Lung (tissue), 12 donors: ENCODE data around the gene MAGEC2. TPM values are rescaled to one million over a fixed set of nuclear protein-coding genes. Genes with fewer than 3 reads are reported as not detected.

Experiments
- ATAC-seq: fragments of 200-7000 bp; cut with Tn5 transposase; one replicate; pipeline ENCODE4 v1.9.1; 2020; ENCODE audit warnings: moderate number of reproducible peaks; ENCODE audit not compliant: insufficient read depth, low FRiP score
- DNase-seq, 3 donors: peaks; one replicate each; pipeline ENCODE4 v3.0.0-alpha.2; 2013 to 2017
- H3K27ac ChIP-seq, 2 donors: one replicate each; pipeline ENCODE4 v1.5.1; 2013; ENCODE audit warnings: mild to moderate bottlenecking in 2 of 2, moderate library complexity in 2 of 2, control low read depth in 1 of 2, inconsistent platforms in 1 of 2, low read depth in 1 of 2, low read length in 1 of 2
- H3K27me3 ChIP-seq, 3 donors: one replicate each; pipeline ENCODE4 v1.5.1; 2013; ENCODE audit warnings: low read length in 2 of 3; ENCODE audit not compliant: control insufficient read depth in 3 of 3, insufficient read depth in 3 of 3
- H3K36me3 ChIP-seq, 4 donors: one replicate each; pipeline ENCODE4 v1.5.1; 2013; ENCODE audit warnings: low read length in 4 of 4, mild to moderate bottlenecking in 1 of 4, moderate library complexity in 1 of 4; ENCODE audit not compliant: control insufficient read depth in 4 of 4, insufficient read depth in 4 of 4
- H3K4me1 ChIP-seq, 5 donors: one replicate each; pipeline ENCODE4 v1.5.1; 2013; ENCODE audit warnings: low read length in 5 of 5, mild to moderate bottlenecking in 2 of 5, moderate library complexity in 1 of 5; ENCODE audit not compliant: control insufficient read depth in 5 of 5, insufficient read depth in 5 of 5
- H3K4me3 ChIP-seq: one replicate; pipeline ENCODE4 v1.5.1; 2013; ENCODE audit warnings: mild to moderate bottlenecking, control low read depth, moderate library complexity
- H3K9ac ChIP-seq, 2 donors: one replicate each; pipeline ENCODE4 v1.5.1; 2013; ENCODE audit warnings: low read length in 2 of 2, control low read depth in 1 of 2; ENCODE audit not compliant: insufficient read depth in 1 of 2
- H3K9me3 ChIP-seq, 4 donors: one replicate each; pipeline ENCODE4 v1.5.1; 2013; ENCODE audit warnings: low read length in 3 of 4, mild to moderate bottlenecking in 1 of 4, moderate library complexity in 1 of 4; ENCODE audit not compliant: control insufficient read depth in 4 of 4, insufficient read depth in 3 of 4
- WGBS, 2 donors: extraction: QIAGEN DNeasy Blood & Tissue Kit; methylation state at CpG; one replicate each; pipeline ENCODE4 v1.1.7; 2013; 5-methylcytosine and 5-hydroxymethylcytosine counted together
- polyA plus RNA-seq, 2 donors: library from polyadenylated mRNA; stranded (reverse); fragments of 200-250 nt; gene quantifications; one replicate each; pipeline ENCODE4 v1.2.1, GENCODE V29; 2013
- total RNA-seq, 2 donors: library from RNA; depleted of rRNA in 1 of 2; stranded (reverse); fragments of >200 nt in 1 of 2; gene quantifications; one replicate each; pipeline ENCODE4 v1.2.1, GENCODE V29; 2014 to 2021
- TF ChIP-seq, protein P1 (sequence below): IDR thresholded peaks from 2 replicates; pipeline ENCODE4 v1.5.1; 2012; ENCODE audit warnings: mild to moderate bottlenecking; ENCODE audit errors: control extremely low read depth, extremely low read depth
- donor health status: control.
- donor health status: control.
- donor health status: Bipolar disorder and iron deficiency.
- donor health status: healthy.
- donor health status: DM: yes; HTN: yes; CAD: no.

The MAGEC2 gene
- total and polyA plus RNA-seq, 4 donors = not detected

DNA sequence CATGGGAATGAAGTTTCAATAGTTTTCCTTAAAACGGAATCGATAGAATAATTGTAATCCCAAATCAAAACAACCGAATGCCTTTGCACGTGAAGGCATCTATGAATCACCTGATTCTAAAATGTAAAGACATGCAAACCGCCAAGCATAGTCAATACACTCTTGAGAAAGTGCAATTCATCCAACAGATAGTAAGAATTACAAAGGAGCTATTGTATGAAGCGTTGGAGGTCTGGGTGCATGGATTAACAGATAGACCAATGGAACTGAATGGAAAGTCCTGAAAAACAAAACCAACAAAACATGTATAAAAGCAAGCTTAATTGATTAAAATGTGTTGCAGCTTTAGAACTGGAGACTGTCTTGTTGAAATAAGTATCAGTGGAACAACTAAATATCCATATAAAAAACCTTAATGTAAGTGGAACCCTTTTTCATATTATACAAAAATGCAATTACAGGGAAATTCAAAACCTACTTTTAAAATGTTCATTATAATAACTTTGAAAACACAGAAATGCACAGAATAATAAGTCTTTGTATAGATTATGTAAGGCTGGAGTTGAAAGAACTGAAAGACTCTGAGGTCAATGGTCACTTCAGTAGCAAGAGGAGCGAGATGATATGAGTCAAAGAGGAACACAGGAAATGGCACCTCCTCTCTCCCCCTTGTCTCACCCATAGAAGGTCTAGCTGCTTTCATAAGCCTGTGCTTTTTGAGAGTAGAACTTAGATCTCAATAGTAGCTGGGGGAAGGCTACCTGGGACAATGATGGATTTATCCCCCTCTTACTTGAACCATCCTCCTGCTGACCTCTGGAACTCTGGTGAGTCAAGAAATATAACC lies 20.1 kb downstream of the MAGEC2 start:
- TF ChIP-seq, protein P1, sequence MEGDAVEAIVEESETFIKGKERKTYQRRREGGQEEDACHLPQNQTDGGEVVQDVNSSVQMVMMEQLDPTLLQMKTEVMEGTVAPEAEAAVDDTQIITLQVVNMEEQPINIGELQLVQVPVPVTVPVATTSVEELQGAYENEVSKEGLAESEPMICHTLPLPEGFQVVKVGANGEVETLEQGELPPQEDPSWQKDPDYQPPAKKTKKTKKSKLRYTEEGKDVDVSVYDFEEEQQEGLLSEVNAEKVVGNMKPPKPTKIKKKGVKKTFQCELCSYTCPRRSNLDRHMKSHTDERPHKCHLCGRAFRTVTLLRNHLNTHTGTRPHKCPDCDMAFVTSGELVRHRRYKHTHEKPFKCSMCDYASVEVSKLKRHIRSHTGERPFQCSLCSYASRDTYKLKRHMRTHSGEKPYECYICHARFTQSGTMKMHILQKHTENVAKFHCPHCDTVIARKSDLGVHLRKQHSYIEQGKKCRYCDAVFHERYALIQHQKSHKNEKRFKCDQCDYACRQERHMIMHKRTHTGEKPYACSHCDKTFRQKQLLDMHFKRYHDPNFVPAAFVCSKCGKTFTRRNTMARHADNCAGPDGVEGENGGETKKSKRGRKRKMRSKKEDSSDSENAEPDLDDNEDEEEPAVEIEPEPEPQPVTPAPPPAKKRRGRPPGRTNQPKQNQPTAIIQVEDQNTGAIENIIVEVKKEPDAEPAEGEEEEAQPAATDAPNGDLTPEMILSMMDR = no peak
- no peak for ATAC-seq
- peaks cover 0 to 4% (median 0%) of the 10 kb centered on the region in 4 donors for H3K9me3 ChIP-seq
- H3K36me3 ChIP-seq = no peaks in the 10 kb centered on the region
- no peak overlapping the region for H3K4me3 ChIP-seq
- DNase-seq = no peak
- no peaks in the 10 kb centered on the region for H3K27me3 ChIP-seq
- H3K4me1 ChIP-seq = no peaks in the 10 kb centered on the region
- 79 to 88% methylated on average over 7 of the region's 7 CpGs for WGBS, 2 donors
- no peak overlapping the region for H3K27ac ChIP-seq
- H3K9ac ChIP-seq = no peak overlapping the region

DNA sequence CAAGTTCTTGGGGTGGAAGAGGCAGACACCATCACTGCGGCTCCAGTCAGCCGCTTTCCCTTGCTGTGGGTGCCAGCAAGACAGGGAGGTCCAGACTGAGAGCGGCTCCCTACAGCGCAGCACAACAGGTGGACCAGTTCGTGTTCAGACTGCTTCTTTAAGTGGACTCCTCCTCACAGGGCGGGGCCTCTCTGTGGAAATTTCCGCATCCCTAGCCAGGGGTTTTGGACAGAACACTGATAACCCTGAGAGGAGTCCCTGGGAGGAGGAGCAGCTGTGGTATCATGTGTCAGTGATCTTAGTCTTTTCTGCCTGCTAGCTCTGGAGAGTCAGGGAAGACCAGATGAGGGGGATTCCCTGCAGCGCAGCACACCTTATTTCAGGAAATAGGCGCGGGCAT lies 48.5 kb downstream of the MAGEC2 start:
- 78 to 92% methylated on average over 10 of the region's 10 CpGs for WGBS, 2 donors
- Histone ChIP-seq H3K4me1 (no peaks in the 10 kb centered on the region), H3K27me3 (no peaks in the 10 kb centered on the region), H3K36me3 (no peaks in the 10 kb centered on the region), H3K4me3 (no peak overlapping the region), H3K27ac (no peak overlapping the region), H3K9me3 (no peaks in the 10 kb centered on the region), H3K9ac (no peak overlapping the region)
- DNase-seq (no peak), ATAC-seq (no peak)
- TF ChIP-seq, protein P1 = no peak
